22Rv1 (cell line): ENCODE measurements around the gene NFIA.

ENCODE experiments used
- H3K27ac ChIP-seq: fragments of 450-650 bp; 2 replicates; pipeline ENCODE4 v1.5.1; 2017
- ZFX ChIP-seq: fragments of 450-650 bp; IDR thresholded peaks from 2 replicates; pipeline ENCODE4 v1.6.1; 2017; ENCODE audit warnings: antibody characterized with exemption, borderline replicate concordance
- TF ChIP-seq, protein P1 (sequence below): fragments of 450-650 bp; IDR thresholded peaks from 2 replicates; pipeline ENCODE4 v1.5.1; 2017; ENCODE audit warnings: mild to moderate bottlenecking

NFIA gene

DNA sequence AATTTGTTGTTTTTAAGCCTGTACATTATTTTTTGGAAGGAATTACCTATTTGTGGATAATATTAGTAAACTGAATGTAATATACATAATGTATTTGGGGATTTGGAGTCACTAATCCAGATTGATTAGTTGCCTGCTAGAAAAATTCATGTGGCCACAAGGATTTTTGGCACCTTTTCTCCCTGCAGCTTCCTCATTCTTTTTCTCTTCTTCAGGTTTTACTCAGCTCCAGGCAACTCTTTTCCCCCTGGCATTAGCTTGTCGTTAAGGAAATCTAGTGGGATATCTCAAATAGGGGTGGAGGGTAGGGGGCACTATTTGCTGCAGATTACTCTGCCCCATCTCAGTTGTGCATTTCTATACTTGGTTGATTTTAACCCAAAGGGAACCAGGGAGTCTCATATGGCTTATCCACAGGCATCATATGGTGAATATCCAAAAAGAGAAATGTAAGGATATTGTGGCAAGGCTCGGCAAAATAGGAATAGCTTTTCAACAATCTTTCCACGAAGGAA lies 203.1 kb downstream of the NFIA start:
- H3K27ac ChIP-seq = no peak overlapping the region
- TF ChIP-seq ZFX = no peak
- TF ChIP-seq, protein P1, sequence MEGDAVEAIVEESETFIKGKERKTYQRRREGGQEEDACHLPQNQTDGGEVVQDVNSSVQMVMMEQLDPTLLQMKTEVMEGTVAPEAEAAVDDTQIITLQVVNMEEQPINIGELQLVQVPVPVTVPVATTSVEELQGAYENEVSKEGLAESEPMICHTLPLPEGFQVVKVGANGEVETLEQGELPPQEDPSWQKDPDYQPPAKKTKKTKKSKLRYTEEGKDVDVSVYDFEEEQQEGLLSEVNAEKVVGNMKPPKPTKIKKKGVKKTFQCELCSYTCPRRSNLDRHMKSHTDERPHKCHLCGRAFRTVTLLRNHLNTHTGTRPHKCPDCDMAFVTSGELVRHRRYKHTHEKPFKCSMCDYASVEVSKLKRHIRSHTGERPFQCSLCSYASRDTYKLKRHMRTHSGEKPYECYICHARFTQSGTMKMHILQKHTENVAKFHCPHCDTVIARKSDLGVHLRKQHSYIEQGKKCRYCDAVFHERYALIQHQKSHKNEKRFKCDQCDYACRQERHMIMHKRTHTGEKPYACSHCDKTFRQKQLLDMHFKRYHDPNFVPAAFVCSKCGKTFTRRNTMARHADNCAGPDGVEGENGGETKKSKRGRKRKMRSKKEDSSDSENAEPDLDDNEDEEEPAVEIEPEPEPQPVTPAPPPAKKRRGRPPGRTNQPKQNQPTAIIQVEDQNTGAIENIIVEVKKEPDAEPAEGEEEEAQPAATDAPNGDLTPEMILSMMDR = no peak

DNA sequence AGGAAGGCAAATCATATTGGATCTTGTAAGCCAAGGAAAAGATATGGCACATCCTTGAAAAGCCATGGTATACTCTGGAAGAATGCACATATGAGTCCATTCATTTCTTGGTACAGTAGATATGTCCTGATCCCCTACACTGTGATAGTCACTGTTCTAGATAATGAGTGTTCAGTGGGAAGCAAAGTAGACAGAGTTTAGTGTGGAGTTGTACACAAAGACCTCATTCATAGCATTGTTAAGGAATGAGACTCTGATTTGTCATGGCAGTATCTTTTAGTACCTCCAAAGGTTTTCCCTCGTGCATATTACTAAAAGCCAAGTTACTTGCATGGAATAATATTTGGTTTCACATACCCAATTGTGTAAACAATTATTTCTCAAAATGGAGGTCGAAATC lies 204.7 kb downstream of the NFIA start:
- TF ChIP-seq, protein P1 = no peak
- no peak for TF ChIP-seq ZFX
- no peak overlapping the region for H3K27ac ChIP-seq

DNA sequence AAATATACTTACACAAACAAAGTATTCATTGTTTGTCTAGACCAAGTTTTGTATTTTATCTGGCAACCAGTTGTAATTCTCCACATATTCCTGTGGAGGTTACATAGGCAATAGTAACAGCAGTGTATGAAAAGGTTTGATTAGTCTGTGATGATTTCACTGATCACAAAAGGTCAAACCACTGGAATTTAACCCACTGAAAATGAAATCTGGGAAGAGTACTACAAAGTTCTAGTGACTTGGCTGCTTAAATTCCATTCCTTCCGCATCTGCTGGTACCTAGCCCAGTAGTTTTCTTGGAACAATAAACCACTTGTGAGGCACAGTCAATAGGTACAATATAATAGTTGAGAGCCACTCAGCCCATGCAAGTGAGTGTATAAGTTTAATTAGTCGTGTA lies 205.4 kb downstream of the NFIA start:
- no peak for TF ChIP-seq ZFX
- TF ChIP-seq, protein P1 = no peak
- H3K27ac ChIP-seq = no peak overlapping the region

DNA sequence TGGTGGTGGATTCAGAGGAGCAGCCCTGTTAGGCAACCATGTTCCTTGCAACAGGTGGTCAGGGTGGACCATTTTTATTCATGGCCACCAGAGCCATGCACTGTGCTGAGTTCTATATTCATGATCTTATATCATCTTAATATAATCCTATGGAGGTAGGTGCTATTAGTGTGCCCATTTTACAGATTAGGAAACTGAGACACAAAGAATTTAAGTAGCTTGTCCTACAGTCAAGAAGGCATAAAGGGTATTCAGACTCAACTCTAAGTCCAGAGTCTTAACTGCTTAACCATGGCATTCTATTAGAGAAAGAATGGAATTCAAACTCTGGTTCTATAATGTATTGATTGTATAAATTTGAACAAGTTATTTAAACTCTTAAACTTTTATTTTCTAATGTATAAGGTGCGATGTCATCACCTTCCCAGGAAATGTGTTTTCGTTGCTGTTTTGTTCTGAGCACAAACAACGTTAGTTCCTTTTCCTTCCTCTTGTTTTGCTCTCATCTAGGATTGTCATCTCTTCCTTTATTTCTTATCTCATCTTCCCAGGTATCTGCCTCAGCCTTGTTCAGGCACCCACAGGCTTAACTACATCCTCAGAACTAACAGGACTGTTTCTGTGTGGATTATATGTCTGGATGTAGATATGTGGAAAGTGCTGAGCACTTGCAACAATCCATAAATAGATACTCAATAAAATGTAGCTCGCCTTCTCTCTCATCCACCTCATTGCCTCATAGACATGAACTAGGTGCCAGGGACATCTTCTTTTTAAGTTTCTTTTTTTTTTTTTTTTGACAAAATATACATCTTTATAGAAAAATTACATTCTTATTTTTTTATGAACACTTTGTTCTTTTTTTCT lies 207.1 kb downstream of the NFIA start:
- no peak for TF ChIP-seq ZFX
- TF ChIP-seq, protein P1 = no peak
- H3K27ac ChIP-seq = no peak overlapping the region

DNA sequence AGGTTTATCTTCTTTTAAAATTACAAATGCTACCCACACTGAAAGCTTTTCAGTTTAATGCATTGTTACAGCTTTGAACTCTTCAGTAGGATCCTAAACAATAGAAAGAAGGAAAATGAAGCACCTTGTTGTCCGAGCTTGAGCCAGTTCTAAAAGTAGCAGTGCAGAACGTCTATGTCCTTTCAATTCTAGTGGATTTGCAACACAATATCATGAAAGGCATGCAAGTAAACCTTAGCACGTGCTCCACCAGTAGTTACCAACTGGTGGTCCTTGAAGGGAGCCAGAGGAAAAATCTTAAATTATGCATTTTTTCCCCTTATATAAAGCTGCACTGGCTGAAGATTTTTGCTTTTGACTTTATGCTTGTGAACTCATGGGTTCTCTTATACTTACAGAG lies 208.2 kb downstream of the NFIA start:
- TF ChIP-seq ZFX = no peak
- TF ChIP-seq, protein P1 = no peak
- no peak overlapping the region for H3K27ac ChIP-seq

DNA sequence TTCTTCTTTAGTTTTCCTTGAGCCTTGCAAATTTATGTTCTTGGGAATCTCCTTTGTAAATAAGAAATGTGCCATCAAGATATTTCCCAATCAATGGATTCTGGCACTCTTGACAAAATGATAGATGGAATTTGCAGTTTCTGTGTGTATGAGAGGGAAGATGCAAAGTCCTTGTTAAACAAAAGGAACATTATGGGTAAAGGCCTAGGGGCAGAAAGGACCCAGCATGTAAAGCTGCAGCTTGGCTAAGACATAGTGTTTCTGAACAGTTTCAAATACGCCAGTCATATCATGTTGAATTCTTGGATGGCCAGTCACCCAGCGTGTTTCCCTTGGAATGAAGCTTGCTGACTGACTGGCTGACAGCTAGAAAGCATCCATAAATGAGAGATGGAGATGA lies 210.8 kb downstream of the NFIA start:
- H3K27ac ChIP-seq = no peak overlapping the region

More for the DNA sequence above, 210.8 kb downstream of the NFIA start:
- TF ChIP-seq, protein P1 = no peak
- TF ChIP-seq ZFX = no peak
